Neural cell (in vitro differentiated cells): ENCODE measurements around the gene AOC2.

Experiments
- POLR2AphosphoS5 ChIP-seq: IDR thresholded peaks from 2 replicates; pipeline ENCODE4 v1.6.1; 2012
- TF ChIP-seq, protein P1 (sequence below): fragments of 450-650 bp; IDR thresholded peaks from 2 replicates; pipeline ENCODE4 v1.5.1; 2014; ENCODE audit warnings: antibody characterized with exemption, mild to moderate bottlenecking, moderate library complexity; ENCODE audit not compliant: poor library complexity, severe bottlenecking

GRCh38 chr17:42895185-42895555 lies 50.8 kb downstream of the AOC2 start:
- TF ChIP-seq, protein P1, sequence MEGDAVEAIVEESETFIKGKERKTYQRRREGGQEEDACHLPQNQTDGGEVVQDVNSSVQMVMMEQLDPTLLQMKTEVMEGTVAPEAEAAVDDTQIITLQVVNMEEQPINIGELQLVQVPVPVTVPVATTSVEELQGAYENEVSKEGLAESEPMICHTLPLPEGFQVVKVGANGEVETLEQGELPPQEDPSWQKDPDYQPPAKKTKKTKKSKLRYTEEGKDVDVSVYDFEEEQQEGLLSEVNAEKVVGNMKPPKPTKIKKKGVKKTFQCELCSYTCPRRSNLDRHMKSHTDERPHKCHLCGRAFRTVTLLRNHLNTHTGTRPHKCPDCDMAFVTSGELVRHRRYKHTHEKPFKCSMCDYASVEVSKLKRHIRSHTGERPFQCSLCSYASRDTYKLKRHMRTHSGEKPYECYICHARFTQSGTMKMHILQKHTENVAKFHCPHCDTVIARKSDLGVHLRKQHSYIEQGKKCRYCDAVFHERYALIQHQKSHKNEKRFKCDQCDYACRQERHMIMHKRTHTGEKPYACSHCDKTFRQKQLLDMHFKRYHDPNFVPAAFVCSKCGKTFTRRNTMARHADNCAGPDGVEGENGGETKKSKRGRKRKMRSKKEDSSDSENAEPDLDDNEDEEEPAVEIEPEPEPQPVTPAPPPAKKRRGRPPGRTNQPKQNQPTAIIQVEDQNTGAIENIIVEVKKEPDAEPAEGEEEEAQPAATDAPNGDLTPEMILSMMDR = no peak
- TF ChIP-seq POLR2AphosphoS5 = no peak
